Activated CD8-positive, alpha-beta memory T cell treated with anti-CD3 and anti-CD28 coated beads, Interleukin-2, amount 10 ng/mL, durations not matched to agents 7 days and 5 days (primary cell): Measurements from ENCODE around the gene CCSER2. TPM values are rescaled to one million over a fixed set of nuclear protein-coding genes. Genes with fewer than 3 reads are reported as not detected.
"Not testable (repeated sequence)": the region's sequence is repeated elsewhere in the genome, so short reads cannot be mapped to it uniquely, and the experiment has no call there.

Source experiments
- ATAC-seq: fragments of 150-1000 bp; cut with Tn5 transposase; one replicate; pipeline ENCODE4 v1.10.0; 2021; ENCODE audit warnings: moderate library complexity
- CTCF ChIA-PET: fragments of 350-600 bp; sonication (Branson Sonifier 250); formaldehyde crosslinking; loops from one replicate; lab custom pipeline; 2021; ENCODE audit warnings: antibody characterized with exemption; lab: Charles Lee
- DNase-seq: peaks from one replicate; pipeline ENCODE4 v3.0.0-alpha.2; 2020
- H3K27ac Mint-ChIP-seq: one replicate; pipeline ENCODE4 v1.8.0; 2021; ENCODE audit warnings: mild to moderate bottlenecking, mixed read lengths
- H3K27me3 Mint-ChIP-seq: one replicate; pipeline ENCODE4 v1.8.0; 2021; ENCODE audit warnings: mixed read lengths
- H3K36me3 Mint-ChIP-seq: one replicate; pipeline ENCODE4 v1.8.0; 2021; ENCODE audit warnings: mild to moderate bottlenecking, mixed read lengths
- H3K4me1 Mint-ChIP-seq: one replicate; pipeline ENCODE4 v1.8.0; 2021; ENCODE audit warnings: mixed read lengths
- H3K4me3 Mint-ChIP-seq: one replicate; pipeline ENCODE4 v1.8.0; 2021; ENCODE audit warnings: mild to moderate bottlenecking, moderate library complexity, mixed read lengths
- H3K9me3 Mint-ChIP-seq: one replicate; pipeline ENCODE4 v1.8.0; 2022; ENCODE audit warnings: low read depth, mixed read lengths
- total RNA-seq, 2 experiments: library from RNA; stranded (reverse); gene quantifications; one replicate each; pipeline ENCODE4 v1.2.3, GENCODE V29; 2021

The CCSER2 gene
- total RNA-seq, 2 experiments from 2014 or later = 52.7 to 80.3 TPM

DNA sequence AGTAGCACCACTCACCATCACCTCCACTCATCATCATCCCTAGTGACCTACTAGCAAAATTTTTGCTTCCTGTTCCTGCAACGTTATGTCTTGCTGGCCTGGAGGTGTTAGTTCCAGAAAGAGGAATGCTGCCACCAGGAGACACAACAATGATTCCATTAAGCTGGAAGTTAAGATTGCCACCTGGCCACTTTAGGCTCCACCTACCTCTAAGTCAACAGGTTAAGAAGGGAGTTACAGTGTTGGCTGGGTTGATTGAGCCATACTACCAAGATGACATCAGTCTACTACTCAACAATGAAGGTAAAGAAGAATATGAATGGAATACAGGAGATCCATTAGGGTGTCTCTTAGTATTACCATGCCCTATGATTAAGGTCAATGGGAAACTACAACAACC, 4.8 kb upstream of the CCSER2 start:
- H3K27me3 Mint-ChIP-seq = peaks cover 28% of the 10 kb centered on the region
- H3K4me1 Mint-ChIP-seq, H3K4me3 Mint-ChIP-seq, H3K36me3 Mint-ChIP-seq, ATAC-seq, DNase-seq, H3K27ac Mint-ChIP-seq, H3K9me3 Mint-ChIP-seq: not testable (repeated sequence)
- CTCF ChIA-PET = interaction anchor here (0.9 kb wide), 1 partner anchor 213 kb away, joined by 3 read pairs; no protein-coding TSS in a partner anchor

GRCh38 chr10:84326995-84327394, 1.4 kb upstream of the CCSER2 start:
- H3K4me3 Mint-ChIP-seq, H3K9me3 Mint-ChIP-seq, H3K36me3 Mint-ChIP-seq, CTCF ChIA-PET, H3K27ac Mint-ChIP-seq, ATAC-seq, DNase-seq: not testable (repeated sequence)
- peaks cover 30% of the 10 kb centered on the region for H3K4me1 Mint-ChIP-seq
- peaks cover 20% of the 10 kb centered on the region for H3K27me3 Mint-ChIP-seq

- peaks cover 42% of the 10 kb centered on the region for H3K4me1 Mint-ChIP-seq
- H3K27ac Mint-ChIP-seq = peak overlapping the region; percentile 98
- peaks cover 9% of the 10 kb centered on the region for H3K27me3 Mint-ChIP-seq
- no peaks in the 10 kb centered on the region for H3K9me3 Mint-ChIP-seq
- H3K4me3 Mint-ChIP-seq = peak overlapping the region; percentile 82
- DNase-seq (peak; percentile 89), ATAC-seq (peak; percentile 45)
- CTCF ChIA-PET = interaction anchor here (0.9 to 2.0 kb wide), 11 partner anchors 8 to 211 kb away, joined by 3 to 8 read pairs (median 5); no protein-coding TSS in a partner anchor
- peaks cover 1% of the 10 kb centered on the region for H3K36me3 Mint-ChIP-seq
Observed at GRCh38 chr10:84329196-84329611, 815 bp downstream of the CCSER2 start.

DNA sequence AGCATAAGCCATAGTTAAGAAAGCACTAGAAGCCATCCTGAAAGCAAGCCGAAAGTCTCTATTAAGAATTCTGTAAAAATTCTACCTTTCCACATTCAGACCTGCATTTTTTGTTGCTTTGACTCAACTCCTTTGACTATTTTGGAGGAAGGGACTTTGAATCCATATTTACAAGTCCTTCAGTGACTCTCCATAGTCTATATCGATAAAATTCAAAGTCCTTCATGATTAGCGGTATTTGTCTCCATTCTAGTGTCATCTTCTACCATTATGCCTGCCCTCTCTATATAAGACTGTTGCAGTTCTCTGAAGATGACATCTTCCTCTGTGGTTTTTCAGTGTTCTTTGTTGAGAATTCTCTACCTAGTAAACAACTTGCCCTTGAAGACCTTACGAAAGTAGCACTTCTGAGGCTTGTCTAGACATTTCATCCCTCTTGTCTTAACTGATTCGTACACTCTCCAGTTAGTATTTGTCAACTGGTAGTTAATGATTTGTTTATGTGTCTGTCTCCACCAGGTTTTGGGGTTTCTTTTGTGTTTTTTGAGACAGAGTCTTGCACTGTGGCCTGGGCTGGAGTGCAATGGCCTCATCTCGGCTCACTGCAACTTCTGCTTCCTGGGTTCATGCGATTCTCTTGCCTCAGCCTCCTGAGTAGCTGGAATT, 1.7 kb downstream of the CCSER2 start:
- Mint-ChIP-seq H3K27me3 (peaks cover 4% of the 10 kb centered on the region), H3K36me3 (peaks cover 1% of the 10 kb centered on the region), H3K4me3 (peak overlapping the region; percentile 82), H3K4me1 (peaks cover 49% of the 10 kb centered on the region), H3K27ac (peak overlapping the region; percentile 98), H3K9me3 (no peaks in the 10 kb centered on the region)
- CTCF ChIA-PET = interaction anchor here (0.9 to 2.0 kb wide), 8 partner anchors 8 to 207 kb away, joined by 3 to 7 read pairs (median 6); no protein-coding TSS in a partner anchor
- ATAC-seq (peak; percentile 13), DNase-seq (no peak)

DNA sequence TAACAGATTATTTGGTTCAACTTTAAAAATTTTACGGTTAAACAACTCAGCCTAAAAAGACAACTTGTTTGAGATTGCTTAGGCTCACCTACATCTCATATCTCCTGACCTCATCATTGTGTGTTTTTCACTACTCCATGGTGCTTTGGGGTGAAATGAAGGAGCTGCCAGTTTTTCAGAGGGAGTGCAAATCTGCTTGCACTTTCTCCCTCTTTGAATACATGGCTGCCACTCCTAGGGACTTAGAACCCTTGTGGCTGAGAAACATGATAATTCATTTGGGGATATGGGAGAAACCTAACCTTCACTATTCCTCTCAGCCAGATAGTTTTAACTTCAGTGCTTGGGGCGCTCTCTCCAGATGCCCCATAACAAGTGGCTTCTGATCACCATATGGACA, 2.7 kb downstream of the CCSER2 start:
- H3K36me3 Mint-ChIP-seq = peaks cover 1% of the 10 kb centered on the region
- ATAC-seq = no peak
- H3K27ac Mint-ChIP-seq = peak overlapping the region; percentile 98
- H3K9me3 Mint-ChIP-seq = no peaks in the 10 kb centered on the region
- H3K4me1 Mint-ChIP-seq = peaks cover 48% of the 10 kb centered on the region
- CTCF ChIA-PET = interaction anchor here (1.2 kb wide), 1 partner anchor 11 kb away, joined by 5 read pairs; no protein-coding TSS in a partner anchor
- peak overlapping the region; percentile 82 for H3K4me3 Mint-ChIP-seq
- no peak for DNase-seq
- no peaks in the 10 kb centered on the region for H3K27me3 Mint-ChIP-seq

- DNase-seq = peak; percentile 83
- Mint-ChIP-seq H3K27me3 (no peaks in the 10 kb centered on the region), H3K4me3 (peak overlapping the region; percentile 59), H3K36me3 (no peaks in the 10 kb centered on the region), H3K9me3 (no peaks in the 10 kb centered on the region), H3K4me1 (peaks cover 50% of the 10 kb centered on the region), H3K27ac (peak overlapping the region; percentile 87)
- peak; percentile 74 for ATAC-seq
- CTCF ChIA-PET = interaction anchor here (0.7 to 1.5 kb wide), 7 partner anchors 17 to 203 kb away, joined by 3 to 13 read pairs (median 6); no protein-coding TSS in a partner anchor
Observed at GRCh38 chr10:84333864-84334451, 5.6 kb downstream of the CCSER2 start.

DNA sequence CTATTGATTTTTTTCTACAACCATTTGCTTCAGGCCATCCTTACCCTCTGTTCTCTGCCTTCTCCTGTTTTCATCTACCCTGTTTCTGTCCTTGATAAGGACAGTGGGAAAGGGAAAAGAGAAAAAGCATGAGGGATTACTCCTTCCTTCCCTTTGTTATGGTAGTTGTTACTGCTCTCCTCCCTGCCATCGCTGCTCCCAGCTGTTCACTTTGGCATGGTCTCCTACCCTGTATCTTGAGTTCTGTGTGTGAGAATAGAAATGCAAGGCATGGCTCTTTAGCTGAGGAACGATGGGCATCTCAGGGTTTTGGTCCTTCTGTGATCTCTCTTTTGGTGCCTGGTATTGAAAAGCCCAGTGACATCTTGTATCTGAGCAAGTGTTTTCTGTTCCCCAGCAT, 6.4 kb downstream of the CCSER2 start:
- no peaks in the 10 kb centered on the region for H3K9me3 Mint-ChIP-seq

GRCh38 chr10:84335516-84335915, 7.1 kb downstream of the CCSER2 start:
- H3K27me3 Mint-ChIP-seq = no peaks in the 10 kb centered on the region
- CTCF ChIA-PET = interaction anchor here (1.1 kb wide), 1 partner anchor 17 kb away, joined by 4 read pairs; no protein-coding TSS in a partner anchor
- H3K4me3 Mint-ChIP-seq = no peak overlapping the region
- H3K4me1 Mint-ChIP-seq = peaks cover 48% of the 10 kb centered on the region
- H3K27ac Mint-ChIP-seq = peak overlapping the region; percentile 9
- no peak for DNase-seq
- no peak for ATAC-seq
- H3K9me3 Mint-ChIP-seq = no peaks in the 10 kb centered on the region
- H3K36me3 Mint-ChIP-seq = peaks cover 3% of the 10 kb centered on the region

More for the DNA sequence above, 6.4 kb downstream of the CCSER2 start:
- CTCF ChIA-PET = interaction anchor here (1.0 to 1.5 kb wide), 6 partner anchors 16 to 203 kb away, joined by 3 to 13 read pairs (median 6); no protein-coding TSS in a partner anchor
- no peak for ATAC-seq
- DNase-seq = no peak
- peak overlapping the region; percentile 77 for H3K27ac Mint-ChIP-seq
- H3K4me3 Mint-ChIP-seq = no peak overlapping the region
- H3K36me3 Mint-ChIP-seq = no peaks in the 10 kb centered on the region
- peaks cover 49% of the 10 kb centered on the region for H3K4me1 Mint-ChIP-seq
- H3K27me3 Mint-ChIP-seq = no peaks in the 10 kb centered on the region

DNA sequence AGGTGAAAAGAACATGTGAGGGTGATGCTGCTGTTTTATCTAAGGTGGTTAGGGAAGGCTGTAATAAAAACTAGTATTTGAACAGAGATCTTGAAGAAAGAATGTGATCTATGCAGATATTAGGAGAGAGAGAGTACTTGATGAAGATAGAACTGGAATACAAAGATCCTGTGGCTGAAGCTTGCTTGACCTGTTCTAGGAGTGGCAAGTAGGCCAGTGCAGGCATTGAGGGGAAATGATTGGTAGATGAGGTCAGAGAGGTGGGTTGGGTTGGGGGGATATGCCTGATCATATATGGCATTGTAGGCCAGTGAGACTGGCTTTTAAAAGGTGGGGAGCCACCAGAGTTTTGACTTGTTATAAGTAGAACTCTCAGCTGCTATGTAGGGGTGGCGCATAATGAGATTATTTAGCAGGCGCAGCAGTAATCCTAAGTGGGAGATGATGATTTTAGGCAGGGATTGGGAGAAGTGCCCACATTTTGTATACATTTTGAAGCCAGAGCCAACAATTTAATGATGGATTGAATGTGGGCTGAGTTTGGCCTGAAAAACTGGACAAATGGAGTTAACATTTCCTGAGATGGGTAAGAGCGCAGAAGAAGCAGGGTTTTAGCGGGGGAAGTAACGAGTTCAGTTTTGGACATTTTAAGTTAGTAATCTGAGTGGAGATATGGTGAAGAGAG, 8.2 kb downstream of the CCSER2 start:
- H3K4me1 Mint-ChIP-seq = peaks cover 44% of the 10 kb centered on the region
- no peaks in the 10 kb centered on the region for H3K9me3 Mint-ChIP-seq

GRCh38 chr10:84337199-84337598, 8.8 kb downstream of the CCSER2 start:
- H3K4me1 Mint-ChIP-seq = peaks cover 45% of the 10 kb centered on the region
- DNase-seq = no peak
- no peaks in the 10 kb centered on the region for H3K9me3 Mint-ChIP-seq
- CTCF ChIA-PET = interaction anchor here (1.1 to 2.3 kb wide), 3 partner anchors 16 to 200 kb away, joined by 4 to 13 read pairs (median 7); no protein-coding TSS in a partner anchor
- no peak for ATAC-seq
- no peaks in the 10 kb centered on the region for H3K27me3 Mint-ChIP-seq
- H3K36me3 Mint-ChIP-seq = peaks cover 6% of the 10 kb centered on the region
- H3K4me3 Mint-ChIP-seq = no peak overlapping the region
- no peak overlapping the region for H3K27ac Mint-ChIP-seq

More for the DNA sequence above, 8.2 kb downstream of the CCSER2 start:
- Mint-ChIP-seq H3K27me3 (no peaks in the 10 kb centered on the region), H3K4me3 (no peak overlapping the region), H3K27ac (no peak overlapping the region), H3K36me3 (peaks cover 6% of the 10 kb centered on the region)
- CTCF ChIA-PET = interaction anchor here (2.0 to 2.3 kb wide), 2 partner anchors 16 to 69 kb away, joined by 7 to 13 read pairs; no protein-coding TSS in a partner anchor
- DNase-seq (no peak), ATAC-seq (no peak)

GRCh38 chr10:84339025-84339424, 10.6 kb downstream of the CCSER2 start:
- H3K27ac Mint-ChIP-seq = no peak overlapping the region
- no peaks in the 10 kb centered on the region for H3K9me3 Mint-ChIP-seq
- no peak overlapping the region for H3K4me3 Mint-ChIP-seq
- ATAC-seq (no peak), DNase-seq (no peak)
- CTCF ChIA-PET = no interaction called here
- no peaks in the 10 kb centered on the region for H3K27me3 Mint-ChIP-seq
- peaks cover 10% of the 10 kb centered on the region for H3K36me3 Mint-ChIP-seq
- H3K4me1 Mint-ChIP-seq = peaks cover 54% of the 10 kb centered on the region

- CTCF ChIA-PET = interaction anchor here (2.3 kb wide), 1 partner anchor 198 kb away, joined by 8 read pairs; no protein-coding TSS in a partner anchor
- H3K4me3 Mint-ChIP-seq = no peak overlapping the region
Observed at GRCh38 chr10:84340187-84340586, 11.8 kb downstream of the CCSER2 start.

More at GRCh38 chr10:84340187-84340586, 11.8 kb downstream of the CCSER2 start:
- no peak overlapping the region for H3K27ac Mint-ChIP-seq
- no peaks in the 10 kb centered on the region for H3K27me3 Mint-ChIP-seq
- H3K4me1 Mint-ChIP-seq = peaks cover 55% of the 10 kb centered on the region
- ATAC-seq (no peak), DNase-seq (no peak)
- no peaks in the 10 kb centered on the region for H3K9me3 Mint-ChIP-seq
- peaks cover 18% of the 10 kb centered on the region for H3K36me3 Mint-ChIP-seq
